ENCODE measurements around the gene PTPRE. TPM values are rescaled to one million over a fixed set of nuclear protein-coding genes. Genes with fewer than 3 reads are reported as not detected.

PTPRE gene
- total RNA-seq, 1 donor from 2014 or later: 2.4 TPM

DNA sequence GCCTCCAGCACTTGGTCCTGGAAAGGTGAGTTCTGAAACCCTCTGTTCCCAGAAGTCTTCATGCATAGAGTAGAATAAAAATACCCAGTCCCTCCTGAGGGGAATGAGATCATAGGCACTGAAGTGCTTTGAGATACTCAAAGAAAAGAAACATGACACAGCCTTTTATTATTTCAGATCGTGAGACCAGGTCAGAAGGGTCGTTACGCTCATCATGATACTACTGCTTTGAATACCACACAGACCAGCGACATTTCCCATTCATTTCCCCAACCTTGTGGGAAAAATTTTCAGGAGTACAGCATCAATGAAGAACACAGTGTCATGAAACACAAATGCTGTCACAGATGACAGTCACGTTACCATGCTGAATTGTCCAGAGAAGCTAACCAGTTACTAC, 29.2 kb upstream of the PTPRE start:
- Mint-ChIP-seq H3K36me3 (ENCODE audit: insufficient read depth) (no peaks in the 10 kb centered on the region), H3K4me1 (ENCODE audit: low read depth) (peaks cover 18% of the 10 kb centered on the region), H3K27ac (no peak overlapping the region), H3K27me3 (no peaks in the 10 kb centered on the region), H3K9me3 (ENCODE audit: low read depth) (no peaks in the 10 kb centered on the region), H3K4me3 (ENCODE audit: low read depth) (no peak overlapping the region)
- DNase-seq (ENCODE audit: low spot score, unreplicated experiment): no peak
- TF ChIP-seq, protein P1, sequence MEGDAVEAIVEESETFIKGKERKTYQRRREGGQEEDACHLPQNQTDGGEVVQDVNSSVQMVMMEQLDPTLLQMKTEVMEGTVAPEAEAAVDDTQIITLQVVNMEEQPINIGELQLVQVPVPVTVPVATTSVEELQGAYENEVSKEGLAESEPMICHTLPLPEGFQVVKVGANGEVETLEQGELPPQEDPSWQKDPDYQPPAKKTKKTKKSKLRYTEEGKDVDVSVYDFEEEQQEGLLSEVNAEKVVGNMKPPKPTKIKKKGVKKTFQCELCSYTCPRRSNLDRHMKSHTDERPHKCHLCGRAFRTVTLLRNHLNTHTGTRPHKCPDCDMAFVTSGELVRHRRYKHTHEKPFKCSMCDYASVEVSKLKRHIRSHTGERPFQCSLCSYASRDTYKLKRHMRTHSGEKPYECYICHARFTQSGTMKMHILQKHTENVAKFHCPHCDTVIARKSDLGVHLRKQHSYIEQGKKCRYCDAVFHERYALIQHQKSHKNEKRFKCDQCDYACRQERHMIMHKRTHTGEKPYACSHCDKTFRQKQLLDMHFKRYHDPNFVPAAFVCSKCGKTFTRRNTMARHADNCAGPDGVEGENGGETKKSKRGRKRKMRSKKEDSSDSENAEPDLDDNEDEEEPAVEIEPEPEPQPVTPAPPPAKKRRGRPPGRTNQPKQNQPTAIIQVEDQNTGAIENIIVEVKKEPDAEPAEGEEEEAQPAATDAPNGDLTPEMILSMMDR (IDR thresholded peaks at IDR 0.05; ENCODE audit: unreplicated experiment): no peak

DNA sequence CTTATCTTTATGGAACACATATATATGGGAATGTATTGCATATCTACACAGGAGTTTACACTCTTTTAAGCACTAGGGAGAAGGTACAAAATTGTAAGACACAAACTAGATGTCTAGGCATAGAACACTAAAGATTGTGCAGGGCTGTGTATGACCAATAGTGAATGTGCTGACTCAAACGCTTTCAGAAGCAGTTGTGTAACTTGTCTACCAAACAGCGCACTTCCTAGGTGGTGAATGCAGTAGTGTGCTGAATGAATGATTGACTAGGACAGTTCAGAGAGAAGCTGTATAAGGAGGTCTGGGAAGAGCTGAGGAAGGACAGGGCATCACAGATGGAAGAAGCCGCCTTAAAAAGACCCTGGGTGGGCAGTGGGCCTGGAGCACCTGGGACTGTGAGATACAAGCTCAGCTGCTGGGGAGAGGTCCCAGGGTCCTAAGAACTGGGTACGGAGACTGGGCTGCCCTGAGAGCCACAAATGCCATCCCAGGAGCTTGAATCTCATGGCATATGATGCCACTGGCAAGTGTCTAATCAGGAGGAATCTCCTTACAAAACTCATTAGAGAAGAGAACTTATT, 28.3 kb upstream of the PTPRE start:
- Mint-ChIP-seq H3K4me1 (ENCODE audit: low read depth) (peaks cover 18% of the 10 kb centered on the region), H3K27ac (no peak overlapping the region), H3K36me3 (ENCODE audit: insufficient read depth) (no peaks in the 10 kb centered on the region), H3K27me3 (no peaks in the 10 kb centered on the region), H3K9me3 (ENCODE audit: low read depth) (no peaks in the 10 kb centered on the region), H3K4me3 (ENCODE audit: low read depth) (no peak overlapping the region)
- TF ChIP-seq, protein P1 (IDR thresholded peaks at IDR 0.05; ENCODE audit: unreplicated experiment): no peak
- DNase-seq (ENCODE audit: low spot score, unreplicated experiment): no peak

DNA sequence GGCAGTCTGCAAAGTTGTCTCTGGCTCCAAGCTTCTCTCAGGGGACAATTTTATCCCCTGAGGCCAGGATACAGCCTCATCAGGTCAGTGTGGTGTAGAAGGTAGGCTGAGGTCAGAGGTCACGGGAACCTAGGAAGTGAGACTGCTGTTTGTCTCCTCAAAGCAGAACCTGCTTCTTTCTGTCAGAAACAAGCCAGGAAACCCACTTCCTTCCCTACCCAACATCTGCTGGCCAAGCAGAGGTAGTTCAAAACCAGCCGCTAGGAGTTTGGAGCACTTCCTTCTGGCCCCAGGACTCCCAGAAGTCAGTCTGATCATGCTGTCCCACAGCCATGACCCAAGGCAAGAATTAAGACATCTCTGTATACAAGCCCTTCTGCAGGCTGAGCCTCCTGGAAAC, 26.3 kb upstream of the PTPRE start:
- Mint-ChIP-seq H3K4me1 (ENCODE audit: low read depth) (peaks cover 16% of the 10 kb centered on the region), H3K9me3 (ENCODE audit: low read depth) (no peaks in the 10 kb centered on the region), H3K27ac (no peak overlapping the region), H3K36me3 (ENCODE audit: insufficient read depth) (no peaks in the 10 kb centered on the region), H3K27me3 (no peaks in the 10 kb centered on the region), H3K4me3 (ENCODE audit: low read depth) (no peak overlapping the region)
- TF ChIP-seq, protein P1 (IDR thresholded peaks at IDR 0.05; ENCODE audit: unreplicated experiment): no peak
- no peak for DNase-seq (ENCODE audit: low spot score, unreplicated experiment)

DNA sequence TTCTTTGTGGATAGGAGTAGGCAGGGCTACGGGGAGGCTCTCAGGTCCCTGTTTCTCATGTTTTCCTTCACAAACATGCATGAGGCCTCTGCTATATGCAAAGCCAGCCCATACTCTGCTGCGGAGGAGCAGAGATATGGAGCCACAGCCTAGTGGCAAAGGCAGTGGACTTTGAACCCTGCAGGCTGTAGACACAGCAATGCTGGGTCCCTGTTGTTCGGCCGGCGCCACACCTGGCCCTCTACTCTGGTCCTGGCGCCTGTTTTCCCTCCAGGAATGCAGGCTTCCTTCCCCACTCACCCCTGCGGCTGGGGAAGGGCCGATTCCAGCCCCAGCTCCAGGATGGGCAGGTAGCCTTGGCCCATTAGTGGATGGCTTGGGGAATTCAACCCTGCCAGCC, 25.6 kb upstream of the PTPRE start:
- no peak overlapping the region for H3K27ac Mint-ChIP-seq
- peaks cover 16% of the 10 kb centered on the region for H3K4me1 Mint-ChIP-seq (ENCODE audit: low read depth)
- no peaks in the 10 kb centered on the region for H3K36me3 Mint-ChIP-seq (ENCODE audit: insufficient read depth)
- H3K4me3 Mint-ChIP-seq (ENCODE audit: low read depth): no peak overlapping the region
- no peaks in the 10 kb centered on the region for H3K9me3 Mint-ChIP-seq (ENCODE audit: low read depth)
- H3K27me3 Mint-ChIP-seq: no peaks in the 10 kb centered on the region
- TF ChIP-seq, protein P1 (IDR thresholded peaks at IDR 0.05; ENCODE audit: unreplicated experiment): no peak
- DNase-seq (ENCODE audit: low spot score, unreplicated experiment): no peak

GRCh38 chr10:127882391-127882790, 24.5 kb upstream of the PTPRE start:
- Mint-ChIP-seq H3K27me3 (no peaks in the 10 kb centered on the region), H3K9me3 (ENCODE audit: low read depth) (no peaks in the 10 kb centered on the region), H3K27ac (no peak overlapping the region), H3K4me3 (ENCODE audit: low read depth) (no peak overlapping the region), H3K36me3 (ENCODE audit: insufficient read depth) (no peaks in the 10 kb centered on the region), H3K4me1 (ENCODE audit: low read depth) (peaks cover 16% of the 10 kb centered on the region)
- TF ChIP-seq, protein P1 (IDR thresholded peaks at IDR 0.05; ENCODE audit: unreplicated experiment): no peak
- DNase-seq (ENCODE audit: low spot score, unreplicated experiment): no peak

Data from progenitor cell of endocrine pancreas (in vitro differentiated cells).